Choroid plexus epithelial cell (primary cell): ENCODE results near the gene DDN.

Experiments
- DNase-seq: peaks from one replicate; pipeline ENCODE4 v3.0.0-alpha.2; 2010; ENCODE audit warnings: low read depth
- H3K4me3 ChIP-seq: 2 replicates; pipeline ENCODE4 v1.5.1; 2011; ENCODE audit warnings: low read depth, mild to moderate bottlenecking, control low read depth, low read length, moderate library complexity
- TF ChIP-seq, protein P1 (sequence below): conservative IDR thresholded peaks from 2 replicates; pipeline ENCODE4 v1.5.1; 2011; ENCODE audit warnings: low read depth, mild to moderate bottlenecking, control low read depth, inconsistent platforms, low read length, moderate library complexity

Gene DDN

DNA sequence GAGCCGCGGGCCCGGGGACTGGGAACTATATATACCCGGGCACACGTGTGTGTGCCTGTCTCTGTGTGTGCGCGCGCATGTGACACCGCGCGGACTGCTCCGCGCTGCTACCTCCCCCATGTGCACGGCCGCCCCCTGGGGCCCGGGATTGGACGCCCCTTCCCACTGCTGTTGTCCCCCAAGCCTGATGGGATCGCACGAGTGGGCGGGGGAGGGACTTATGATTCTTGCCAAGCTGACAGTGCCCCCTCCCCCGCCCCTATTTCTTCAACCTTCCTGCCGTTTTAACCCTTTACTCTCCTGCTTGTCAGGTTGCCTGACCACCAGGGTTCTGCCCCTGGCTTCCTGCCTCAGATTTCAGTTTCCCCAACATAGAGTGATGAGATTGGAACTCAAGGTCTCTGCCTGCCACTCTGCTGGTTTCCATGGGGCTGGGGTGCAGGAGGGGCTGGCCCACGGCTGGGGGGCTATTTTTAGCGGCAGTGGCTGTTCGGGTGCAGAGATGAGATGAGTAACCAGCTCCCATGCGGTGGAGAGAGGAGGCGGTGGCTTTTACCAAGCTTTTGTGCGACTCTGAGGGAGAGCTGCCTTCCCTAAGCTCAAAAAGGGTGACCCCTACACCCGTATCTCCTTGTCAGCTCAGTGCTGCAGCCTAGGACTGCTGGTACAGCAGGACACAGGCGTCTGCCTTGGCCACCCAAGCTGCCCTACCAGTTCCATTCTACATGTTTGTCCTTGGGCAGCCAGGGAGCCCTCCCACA is at the start of gene DDN:
Gene DDN (minus strand): TSS at position 5 of the 761 bp plus-strand sequence. CDS start 88 bp downstream, outside the sequence.
- DNase-seq, result peak; percentile 55
- TF ChIP-seq, protein P1, sequence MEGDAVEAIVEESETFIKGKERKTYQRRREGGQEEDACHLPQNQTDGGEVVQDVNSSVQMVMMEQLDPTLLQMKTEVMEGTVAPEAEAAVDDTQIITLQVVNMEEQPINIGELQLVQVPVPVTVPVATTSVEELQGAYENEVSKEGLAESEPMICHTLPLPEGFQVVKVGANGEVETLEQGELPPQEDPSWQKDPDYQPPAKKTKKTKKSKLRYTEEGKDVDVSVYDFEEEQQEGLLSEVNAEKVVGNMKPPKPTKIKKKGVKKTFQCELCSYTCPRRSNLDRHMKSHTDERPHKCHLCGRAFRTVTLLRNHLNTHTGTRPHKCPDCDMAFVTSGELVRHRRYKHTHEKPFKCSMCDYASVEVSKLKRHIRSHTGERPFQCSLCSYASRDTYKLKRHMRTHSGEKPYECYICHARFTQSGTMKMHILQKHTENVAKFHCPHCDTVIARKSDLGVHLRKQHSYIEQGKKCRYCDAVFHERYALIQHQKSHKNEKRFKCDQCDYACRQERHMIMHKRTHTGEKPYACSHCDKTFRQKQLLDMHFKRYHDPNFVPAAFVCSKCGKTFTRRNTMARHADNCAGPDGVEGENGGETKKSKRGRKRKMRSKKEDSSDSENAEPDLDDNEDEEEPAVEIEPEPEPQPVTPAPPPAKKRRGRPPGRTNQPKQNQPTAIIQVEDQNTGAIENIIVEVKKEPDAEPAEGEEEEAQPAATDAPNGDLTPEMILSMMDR, result peak; percentile 9
- H3K4me3 ChIP-seq, result peak within 1 kb of the TSS; percentile 45

DNA sequence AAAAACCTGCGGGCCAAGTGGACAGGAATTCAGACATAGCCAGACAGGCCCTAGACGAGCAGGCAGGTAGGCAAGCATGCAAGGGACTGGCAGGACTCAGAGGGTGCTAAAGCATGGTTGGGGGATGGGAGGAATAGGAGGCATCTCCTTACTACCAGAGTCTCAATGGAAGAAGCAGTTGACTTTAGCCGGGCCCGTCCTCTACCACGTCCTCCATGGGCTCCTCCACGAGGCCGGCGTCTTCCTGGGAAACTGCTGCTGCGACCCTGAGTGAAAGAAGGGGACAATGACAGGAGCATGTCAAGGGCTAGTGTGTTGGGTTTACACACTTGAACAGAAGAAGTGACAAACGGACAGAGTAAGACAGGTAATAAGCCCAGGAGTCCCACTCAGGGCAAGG is 49.8 kb upstream of the DDN start:
- no peak overlapping the region for H3K4me3 ChIP-seq
- DNase-seq, result no peak
- TF ChIP-seq, protein P1, result no peak

DNA sequence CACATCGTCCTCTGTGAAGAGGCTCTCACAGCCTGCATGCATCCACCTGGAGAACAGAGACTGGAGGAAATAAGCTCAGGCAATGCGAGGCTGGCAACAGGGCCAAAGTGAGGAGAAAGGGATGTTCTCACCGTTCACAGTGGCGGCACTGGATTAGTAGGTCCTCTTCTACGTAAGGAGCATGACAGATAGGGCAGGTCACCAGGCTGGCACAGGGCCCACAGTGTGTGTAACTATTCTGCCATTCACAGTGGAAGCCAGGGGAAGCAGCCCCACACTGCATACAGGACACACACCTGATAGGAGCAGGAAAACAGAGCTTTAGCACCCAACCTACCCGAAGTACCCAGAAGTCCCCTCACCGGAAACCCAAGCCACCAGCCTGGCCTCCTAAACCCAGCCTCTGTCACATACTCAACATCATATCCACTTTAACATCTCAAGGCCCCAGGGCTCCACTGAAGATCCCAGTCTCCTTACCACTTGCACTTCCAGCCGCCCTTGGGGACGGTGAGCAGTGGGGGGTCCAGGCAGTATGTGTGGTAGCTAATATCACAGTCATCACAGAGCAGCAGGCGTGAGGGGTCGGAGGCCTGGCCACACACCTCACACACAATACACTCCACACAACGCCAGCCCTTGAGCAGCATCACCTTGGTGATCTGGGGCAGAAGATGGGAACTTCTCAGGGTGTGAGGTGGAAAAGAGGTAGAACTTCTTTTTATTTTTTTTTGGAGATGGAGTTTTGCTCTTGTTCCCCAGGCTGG is 47.1 kb upstream of the DDN start:
- no peak overlapping the region for H3K4me3 ChIP-seq
- TF ChIP-seq, protein P1, result no peak
- DNase-seq, result no peak

DNA sequence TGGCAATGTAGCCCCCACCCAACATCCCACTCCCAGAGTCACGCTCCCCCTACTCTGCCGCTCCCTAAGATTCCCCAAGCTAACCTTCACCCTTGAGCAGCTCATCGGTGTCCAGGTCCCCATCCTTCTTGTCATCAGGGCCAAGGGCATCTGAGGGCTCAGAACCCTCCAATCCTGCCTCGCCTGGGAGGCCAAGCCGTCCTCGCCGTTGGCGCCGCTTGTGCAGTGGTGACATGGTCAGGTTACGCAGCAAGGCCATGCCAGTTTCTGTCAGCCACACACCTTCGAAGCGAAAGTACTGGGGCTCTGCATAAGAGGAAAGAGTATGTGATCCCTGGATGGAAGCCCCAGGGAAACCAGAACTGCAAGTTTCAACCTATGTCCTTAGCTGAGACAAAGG is 45.5 kb upstream of the DDN start:
- TF ChIP-seq, protein P1, result no peak
- no peak for DNase-seq
- H3K4me3 ChIP-seq, result no peak overlapping the region

DNA sequence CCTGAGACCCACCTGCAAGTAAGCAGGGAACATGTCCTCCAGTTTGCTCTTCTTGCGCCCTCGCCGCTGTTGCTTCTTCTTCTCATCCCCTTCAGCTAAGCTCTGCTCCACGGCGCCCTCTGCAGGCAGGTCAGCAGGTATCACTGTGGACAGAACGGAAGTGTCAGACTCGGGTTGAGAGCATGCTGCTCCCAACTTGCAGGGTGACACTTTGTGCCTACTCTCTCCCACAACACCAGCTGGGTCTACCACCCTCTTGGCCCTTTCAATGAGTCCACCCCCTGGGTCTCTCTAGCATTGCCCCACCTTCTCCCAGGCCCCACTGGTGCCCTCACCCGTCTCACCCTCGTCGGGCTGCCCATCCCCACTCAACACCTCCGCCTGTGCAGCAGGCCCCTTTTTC is 44.7 kb upstream of the DDN start:
- H3K4me3 ChIP-seq, result no peak overlapping the region
- TF ChIP-seq, protein P1, result peak; percentile 84
- DNase-seq, result peak; percentile 71

DNA sequence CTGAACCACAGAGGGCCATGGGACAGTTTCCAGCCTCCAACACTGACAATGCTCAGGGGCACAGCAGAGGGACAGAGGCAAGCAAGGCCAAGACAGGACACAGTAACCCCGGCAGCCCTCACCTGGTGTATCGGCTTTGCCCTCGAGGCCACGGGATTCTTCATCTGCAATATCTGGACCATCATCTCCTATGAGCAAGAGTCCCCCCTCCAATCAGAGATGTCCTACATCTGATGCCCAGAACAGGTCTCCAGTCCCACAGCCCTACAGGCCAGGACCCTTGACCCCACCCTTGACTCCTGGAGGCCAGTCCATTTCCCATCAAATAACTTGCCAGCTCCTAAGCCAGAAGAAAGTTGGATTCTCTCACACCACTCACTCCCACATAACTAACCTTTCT is 44.1 kb upstream of the DDN start:
- no peak overlapping the region for H3K4me3 ChIP-seq
- no peak for DNase-seq
- TF ChIP-seq, protein P1, result no peak
